ENCODE data around the gene NMRAL1. TPM values are rescaled to one million over a fixed set of nuclear protein-coding genes. Genes with fewer than 3 reads are reported as not detected.

NMRAL1 gene
- total RNA-seq, result 47.1 and 48.7 TPM in 2 replicates
- long read RNA-seq, transcript NMRAL1-202 (6 exons, 1,233 nt), result major isoform, 9 of 17 reads
- long read RNA-seq, partial matches to known transcripts, result 1 of 17 reads
- long read RNA-seq, other reads (novel, unspliced or antisense), result 2 of 17 reads

DNA sequence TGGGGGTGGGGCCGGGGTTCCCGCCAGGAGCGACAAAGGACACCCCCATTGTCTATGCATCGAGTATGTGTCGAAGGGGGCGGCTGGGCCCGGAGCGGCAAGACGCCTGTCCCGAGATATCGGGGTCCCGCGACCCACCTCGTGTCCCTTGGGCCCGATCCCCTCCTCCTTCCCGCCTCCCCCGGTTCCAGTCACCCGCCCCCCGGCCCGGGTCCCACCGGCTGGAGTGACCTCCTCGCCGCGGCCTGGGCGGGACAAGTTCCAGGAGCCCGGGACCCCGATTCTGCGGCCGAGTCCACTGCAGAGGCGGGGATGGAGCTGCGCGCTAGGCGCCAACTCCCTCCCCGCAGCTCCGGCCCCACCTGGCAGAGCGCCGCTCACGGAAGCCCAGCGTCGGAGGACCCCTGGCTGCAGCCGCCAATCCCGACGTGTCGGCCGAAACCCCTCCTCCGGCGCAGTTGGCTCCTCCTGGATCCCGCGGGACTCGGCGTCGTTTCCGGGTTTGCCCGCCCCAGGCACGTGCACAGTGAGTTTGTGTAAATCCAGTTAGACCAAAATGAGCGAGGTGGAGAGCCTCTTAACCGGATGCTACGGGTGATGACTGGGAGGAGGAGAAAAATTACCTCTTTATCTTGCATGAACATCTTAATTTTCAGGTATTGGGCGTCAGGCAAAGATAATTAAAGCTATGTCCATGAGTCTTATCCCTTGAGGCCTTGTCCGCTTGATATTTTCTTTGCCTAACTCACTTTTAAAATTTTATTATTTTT is at the start of gene NMRAL1:
TSS of gene NMRAL1 (minus strand) at position 434 of the 770 bp plus-strand sequence. CDS start 493 bp downstream, outside the sequence.
- peak; percentile 75 for DNase-seq (ENCODE audit: low spot score, unreplicated experiment)
- H3K27ac Mint-ChIP-seq, result peak within 1 kb of the TSS; percentile 96
- H3K4me1 Mint-ChIP-seq (ENCODE audit: low read depth), result peaks cover 10% of the 10 kb centered on the region
- TF ChIP-seq, protein P1, sequence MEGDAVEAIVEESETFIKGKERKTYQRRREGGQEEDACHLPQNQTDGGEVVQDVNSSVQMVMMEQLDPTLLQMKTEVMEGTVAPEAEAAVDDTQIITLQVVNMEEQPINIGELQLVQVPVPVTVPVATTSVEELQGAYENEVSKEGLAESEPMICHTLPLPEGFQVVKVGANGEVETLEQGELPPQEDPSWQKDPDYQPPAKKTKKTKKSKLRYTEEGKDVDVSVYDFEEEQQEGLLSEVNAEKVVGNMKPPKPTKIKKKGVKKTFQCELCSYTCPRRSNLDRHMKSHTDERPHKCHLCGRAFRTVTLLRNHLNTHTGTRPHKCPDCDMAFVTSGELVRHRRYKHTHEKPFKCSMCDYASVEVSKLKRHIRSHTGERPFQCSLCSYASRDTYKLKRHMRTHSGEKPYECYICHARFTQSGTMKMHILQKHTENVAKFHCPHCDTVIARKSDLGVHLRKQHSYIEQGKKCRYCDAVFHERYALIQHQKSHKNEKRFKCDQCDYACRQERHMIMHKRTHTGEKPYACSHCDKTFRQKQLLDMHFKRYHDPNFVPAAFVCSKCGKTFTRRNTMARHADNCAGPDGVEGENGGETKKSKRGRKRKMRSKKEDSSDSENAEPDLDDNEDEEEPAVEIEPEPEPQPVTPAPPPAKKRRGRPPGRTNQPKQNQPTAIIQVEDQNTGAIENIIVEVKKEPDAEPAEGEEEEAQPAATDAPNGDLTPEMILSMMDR (IDR thresholded peaks at IDR 0.05; ENCODE audit: unreplicated experiment), result no peak
- H3K4me3 Mint-ChIP-seq (ENCODE audit: low read depth), result peak within 1 kb of the TSS; percentile 68
- H3K36me3 Mint-ChIP-seq (ENCODE audit: insufficient read depth), result peaks cover 8% of the 10 kb centered on the region
- peaks cover 2% of the 10 kb centered on the region for H3K9me3 Mint-ChIP-seq (ENCODE audit: low read depth)
- H3K27me3 Mint-ChIP-seq, result no peaks in the 10 kb centered on the region

DNA sequence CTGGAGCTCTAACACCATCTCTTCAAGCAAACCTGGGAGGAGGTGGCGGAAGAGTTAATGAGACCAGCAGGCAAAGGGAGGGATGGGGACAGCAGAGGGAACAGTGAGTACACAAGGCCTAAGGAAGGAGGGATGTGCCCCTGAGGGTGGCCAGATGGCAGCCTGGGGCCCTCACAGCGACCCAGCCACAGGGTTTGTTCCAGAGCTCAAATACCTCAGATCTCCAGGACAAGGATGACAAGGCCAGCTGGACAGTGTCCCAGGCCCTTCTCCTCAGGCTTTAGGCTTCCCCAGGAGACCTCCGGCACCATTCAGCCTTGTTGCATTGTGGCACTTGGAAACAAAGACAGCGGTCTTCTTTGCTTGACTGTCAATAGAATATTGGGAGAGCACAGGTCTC is 49.3 kb upstream of the NMRAL1 start:
- H3K27me3 Mint-ChIP-seq, result no peaks in the 10 kb centered on the region
- no peaks in the 10 kb centered on the region for H3K9me3 Mint-ChIP-seq (ENCODE audit: low read depth)
- TF ChIP-seq, protein P1 (IDR thresholded peaks at IDR 0.05; ENCODE audit: unreplicated experiment), result no peak
- no peak overlapping the region for H3K4me3 Mint-ChIP-seq (ENCODE audit: low read depth)
- no peaks in the 10 kb centered on the region for H3K36me3 Mint-ChIP-seq (ENCODE audit: insufficient read depth)
- no peak overlapping the region for H3K27ac Mint-ChIP-seq
- no peak for DNase-seq (ENCODE audit: low spot score, unreplicated experiment)
- no peaks in the 10 kb centered on the region for H3K4me1 Mint-ChIP-seq (ENCODE audit: low read depth)

DNA sequence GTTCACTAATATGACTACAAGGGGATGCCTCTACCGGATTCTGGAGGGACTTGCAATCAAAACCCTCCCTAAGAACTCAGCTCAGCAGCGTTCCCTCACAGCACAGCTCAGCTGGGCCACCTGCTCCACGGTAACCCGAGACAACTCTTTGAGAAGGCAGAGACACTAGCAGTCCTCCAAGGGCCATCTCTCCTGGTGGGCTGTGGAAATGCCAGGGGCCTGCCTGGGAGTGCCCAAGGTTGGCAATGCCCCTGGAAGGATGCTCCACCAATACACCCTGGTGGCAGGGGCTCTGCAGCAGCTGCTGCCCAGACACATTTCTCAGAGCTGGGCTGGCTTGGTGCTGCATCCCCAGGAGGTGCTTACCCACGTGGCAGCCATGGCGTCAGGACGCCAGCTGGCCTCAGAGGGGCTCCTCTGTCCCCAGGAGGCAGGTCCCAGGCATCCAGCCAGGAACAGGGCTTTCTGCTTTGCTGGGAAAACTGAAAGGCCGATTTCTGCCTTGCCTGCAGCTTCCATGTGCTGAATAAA is 47.7 kb upstream of the NMRAL1 start:
- Mint-ChIP-seq H3K9me3 (ENCODE audit: low read depth) (no peaks in the 10 kb centered on the region), H3K4me3 (ENCODE audit: low read depth) (no peak overlapping the region), H3K27me3 (no peaks in the 10 kb centered on the region), H3K36me3 (ENCODE audit: insufficient read depth) (no peaks in the 10 kb centered on the region), H3K4me1 (ENCODE audit: low read depth) (no peaks in the 10 kb centered on the region), H3K27ac (peak overlapping the region; percentile 67)
- TF ChIP-seq, protein P1 (IDR thresholded peaks at IDR 0.05; ENCODE audit: unreplicated experiment), result no peak
- no peak for DNase-seq (ENCODE audit: low spot score, unreplicated experiment)

DNA sequence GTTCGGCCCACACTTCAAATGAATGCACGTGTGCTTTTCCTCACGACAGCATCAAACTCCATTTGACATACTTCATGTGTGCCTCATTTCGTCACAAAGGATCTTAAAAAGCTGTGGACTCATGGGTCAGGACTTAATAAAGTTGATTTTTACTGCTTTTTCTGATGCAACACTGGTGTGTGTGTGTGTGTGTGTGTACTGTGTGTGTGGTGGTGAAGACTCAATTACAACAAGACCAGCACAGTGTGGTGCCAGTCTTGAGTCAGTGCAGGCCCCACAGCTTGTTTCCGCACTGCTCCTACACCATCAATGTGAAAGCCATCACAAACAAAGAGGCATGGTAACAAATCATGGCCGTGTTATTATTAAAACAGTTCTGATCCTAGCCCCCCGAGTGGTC is 46.5 kb upstream of the NMRAL1 start:
- no peaks in the 10 kb centered on the region for H3K9me3 Mint-ChIP-seq (ENCODE audit: low read depth)
- TF ChIP-seq, protein P1 (IDR thresholded peaks at IDR 0.05; ENCODE audit: unreplicated experiment), result no peak
- H3K36me3 Mint-ChIP-seq (ENCODE audit: insufficient read depth), result no peaks in the 10 kb centered on the region
- no peaks in the 10 kb centered on the region for H3K27me3 Mint-ChIP-seq
- no peaks in the 10 kb centered on the region for H3K4me1 Mint-ChIP-seq (ENCODE audit: low read depth)
- H3K27ac Mint-ChIP-seq, result no peak overlapping the region
- no peak for DNase-seq (ENCODE audit: low spot score, unreplicated experiment)
- no peak overlapping the region for H3K4me3 Mint-ChIP-seq (ENCODE audit: low read depth)

DNA sequence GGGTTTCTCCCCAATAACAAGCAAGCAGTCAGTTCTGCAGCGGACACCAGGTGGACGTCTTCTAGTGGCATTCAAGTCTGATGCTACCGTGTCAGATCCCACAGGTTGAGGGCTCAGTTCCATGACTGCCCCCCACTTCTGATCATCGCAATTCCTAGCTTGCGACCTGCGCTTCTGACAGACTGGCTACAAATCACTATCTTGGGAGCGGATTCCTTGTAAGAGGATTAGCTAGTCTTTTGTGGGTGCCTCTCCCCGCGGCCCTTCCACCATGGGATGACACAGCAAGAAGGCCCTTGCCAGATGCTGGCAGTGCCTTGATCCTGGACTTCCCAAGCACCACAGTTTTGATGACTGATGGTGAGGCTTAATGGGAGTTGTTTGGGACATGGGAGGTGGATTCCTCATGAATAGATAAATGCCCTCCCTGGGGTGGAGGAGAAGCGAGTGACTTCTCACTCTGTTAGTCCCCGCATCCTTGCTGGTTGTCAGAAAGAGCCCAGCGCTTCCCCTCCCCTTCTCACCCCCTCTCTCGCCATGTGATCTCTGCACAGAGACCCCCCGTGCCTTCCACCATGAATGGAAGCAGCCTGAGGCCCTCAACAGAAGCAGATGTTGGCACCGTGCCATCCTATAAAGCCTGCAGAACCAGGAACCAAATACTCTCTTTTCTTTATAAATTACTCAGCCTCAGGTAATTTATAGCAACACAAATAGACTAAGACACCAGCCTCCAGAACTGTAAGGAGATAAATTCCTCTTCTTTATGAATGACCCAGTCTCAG is 45.0 kb upstream of the NMRAL1 start:
- H3K36me3 Mint-ChIP-seq (ENCODE audit: insufficient read depth), result no peaks in the 10 kb centered on the region
- H3K4me3 Mint-ChIP-seq (ENCODE audit: low read depth), result no peak overlapping the region
- DNase-seq (ENCODE audit: low spot score, unreplicated experiment), result no peak
- no peak overlapping the region for H3K27ac Mint-ChIP-seq
- no peaks in the 10 kb centered on the region for H3K9me3 Mint-ChIP-seq (ENCODE audit: low read depth)
- TF ChIP-seq, protein P1 (IDR thresholded peaks at IDR 0.05; ENCODE audit: unreplicated experiment), result no peak
- H3K27me3 Mint-ChIP-seq, result no peaks in the 10 kb centered on the region
- no peaks in the 10 kb centered on the region for H3K4me1 Mint-ChIP-seq (ENCODE audit: low read depth)
